DMS114 treated with DMSO at 0.1 percent for 48 hours (cell line): ENCODE results near the gene REC8.
"Not testable (repeated sequence)": the region's sequence is repeated elsewhere in the genome, so short reads cannot be mapped to it uniquely, and the experiment has no call there.

Experiments used
- DNase-seq: peaks from one replicate; lab custom pipeline; 2025; ENCODE audit not compliant: unreplicated experiment; lab: John Stamatoyannopoulos, UW

REC8 gene

DNA sequence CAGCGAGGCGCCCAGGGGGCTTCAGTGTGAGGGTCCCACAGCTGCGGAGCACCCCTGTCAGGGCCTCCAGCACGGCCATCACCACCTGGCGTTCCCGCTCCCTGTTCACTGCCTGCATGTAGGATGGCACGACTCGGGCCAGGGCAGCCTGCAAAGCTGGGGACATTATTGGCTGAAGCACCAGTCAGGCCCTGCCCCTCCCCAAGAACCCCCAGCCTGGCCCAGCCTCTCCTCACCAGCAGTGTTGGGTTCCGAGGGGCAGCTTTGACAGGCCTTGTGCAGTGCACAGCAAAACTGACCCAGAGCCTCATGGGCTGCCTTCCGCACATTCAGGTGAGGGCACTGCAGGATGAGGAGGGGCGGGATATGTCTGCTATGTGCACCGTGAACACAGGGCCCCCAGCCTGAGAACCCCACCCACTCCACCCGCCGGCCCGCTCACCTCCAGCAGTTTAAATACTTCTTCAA lies 11.2 kb downstream of the REC8 start:
- DNase-seq = no peak

DNA sequence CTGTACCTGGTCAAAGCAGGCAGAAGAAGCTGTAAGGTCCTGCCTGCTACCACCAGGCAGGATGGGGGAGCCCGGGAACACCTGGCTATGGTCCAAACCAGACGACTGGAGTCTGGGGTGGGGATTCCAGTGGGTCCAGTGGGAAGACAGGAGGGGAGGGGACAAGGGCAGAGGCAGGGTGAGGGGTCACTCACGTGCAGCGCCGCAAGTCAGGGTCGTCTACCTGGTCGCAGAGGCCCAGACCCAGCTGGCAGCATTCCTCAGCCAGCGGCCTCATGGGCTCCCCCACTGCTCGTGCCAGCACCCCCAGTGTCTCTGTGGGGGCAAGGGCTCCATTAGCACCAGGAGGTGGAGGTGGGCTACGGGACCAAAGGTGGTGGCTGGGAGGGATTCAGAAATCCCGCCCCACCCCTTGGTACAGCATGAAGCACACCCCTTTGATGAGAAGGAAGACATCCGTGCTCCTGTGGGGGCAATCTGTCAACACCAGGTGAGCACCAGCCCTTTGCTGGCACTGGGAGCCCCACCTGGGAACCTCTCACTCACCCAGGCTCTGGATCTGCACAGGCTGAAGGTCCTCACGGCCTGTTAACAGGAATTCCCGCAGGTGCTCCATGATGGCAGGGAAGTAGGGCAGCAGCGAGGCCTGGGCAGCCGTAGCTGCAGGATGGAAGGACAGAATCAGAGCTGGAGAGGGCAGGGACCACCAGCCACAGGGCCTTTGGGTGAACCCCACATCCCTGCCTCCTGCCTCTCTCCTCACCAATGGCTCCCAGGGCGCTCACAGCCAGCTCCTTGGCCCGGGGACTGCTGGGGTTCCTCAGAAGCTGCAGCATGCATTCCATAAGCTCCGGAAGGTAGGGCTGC lies 12.5 kb downstream of the REC8 start:
- DNase-seq = no peak

DNA sequence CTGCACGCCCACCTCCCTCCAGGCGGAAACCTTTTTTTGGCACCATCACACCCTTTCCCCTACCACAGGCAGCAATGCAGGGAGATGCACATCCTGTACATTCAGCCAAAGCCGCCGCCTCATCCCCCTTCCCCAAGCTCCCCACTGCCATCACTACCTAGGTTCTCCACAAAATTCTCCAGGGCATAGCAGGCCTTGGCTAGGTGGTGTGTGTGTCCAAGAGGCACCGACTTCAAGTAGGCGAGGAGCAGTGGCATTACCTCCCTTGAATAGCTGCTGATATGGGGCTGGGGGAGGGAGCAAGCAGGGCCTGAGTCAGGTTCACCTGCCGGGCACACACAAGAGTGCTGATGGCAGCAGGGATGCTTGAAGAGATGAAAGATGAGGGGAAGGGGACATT lies 13.1 kb downstream of the REC8 start:
- DNase-seq = no peak

DNA sequence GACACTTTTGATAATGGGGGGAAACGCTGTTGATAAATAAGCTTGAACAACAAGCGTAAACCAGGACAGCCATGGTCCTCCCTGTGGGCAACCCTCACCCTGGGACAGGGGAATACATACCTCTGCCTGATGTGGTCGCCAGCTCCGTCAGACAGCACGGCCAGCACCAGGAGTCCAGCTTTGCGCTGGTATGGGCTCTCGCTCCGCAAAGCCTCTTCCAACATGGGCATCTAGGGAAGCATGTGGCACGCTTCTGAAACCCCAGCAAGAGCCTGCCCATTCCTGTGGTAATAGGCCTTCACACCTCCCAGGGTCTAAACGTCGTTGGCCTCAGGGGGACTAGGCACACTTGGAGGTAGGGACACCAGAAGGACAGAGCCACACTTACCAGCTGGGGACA lies 13.9 kb downstream of the REC8 start:
- no peak for DNase-seq

DNA sequence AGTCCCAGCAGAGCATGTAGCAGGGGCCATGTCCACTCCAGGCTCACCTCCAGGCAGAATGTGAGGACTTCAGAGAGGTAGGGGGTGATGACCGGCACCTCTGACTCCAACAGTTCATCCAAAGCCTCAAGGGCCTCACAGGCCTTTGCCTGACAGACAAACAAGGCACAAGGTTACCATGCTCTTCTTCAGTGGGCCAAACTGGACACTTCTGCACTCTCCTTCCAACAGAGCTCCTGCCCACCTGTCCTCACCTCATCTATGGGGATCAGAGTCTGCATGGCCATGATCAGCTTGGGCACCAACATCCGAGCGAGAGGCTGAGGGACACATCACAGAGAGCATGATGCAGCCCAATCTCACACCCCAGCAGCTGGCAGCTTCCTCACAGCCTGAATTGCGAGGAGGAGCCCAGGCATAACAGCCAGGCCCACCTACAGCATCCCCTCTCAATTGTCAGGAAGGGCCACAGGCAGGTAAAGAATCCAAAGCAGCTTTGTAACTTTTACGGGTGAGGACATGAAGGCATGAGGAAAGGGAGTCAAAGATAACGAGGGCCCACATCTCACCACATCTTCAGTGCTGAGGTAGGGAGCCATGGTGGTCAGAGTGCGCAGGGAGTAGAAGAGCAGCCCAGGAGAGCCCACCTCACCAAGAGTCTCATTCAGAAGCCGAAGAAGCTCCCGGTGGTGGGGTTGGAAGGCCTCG lies 15.1 kb downstream of the REC8 start:
- no peak for DNase-seq

DNA sequence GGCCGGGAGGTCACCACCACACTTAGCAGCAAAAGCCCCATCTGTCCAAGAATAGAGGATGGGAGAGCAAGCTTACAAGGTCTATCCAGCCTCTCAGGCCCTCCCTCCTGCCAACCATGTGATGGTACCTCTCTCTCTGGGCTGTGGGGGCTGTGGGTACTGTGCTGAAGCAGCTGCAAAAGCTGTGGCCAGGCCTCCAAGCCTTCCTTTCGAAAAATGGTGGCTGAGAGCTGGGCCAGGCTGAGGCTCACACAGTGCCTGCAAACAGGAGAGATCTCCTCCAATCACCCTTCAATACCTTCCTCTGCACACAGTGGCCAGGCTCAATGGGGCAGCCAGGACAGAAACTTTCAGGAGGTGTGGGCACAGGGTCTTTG lies 15.6 kb downstream of the REC8 start:
- DNase-seq = no peak

DNA sequence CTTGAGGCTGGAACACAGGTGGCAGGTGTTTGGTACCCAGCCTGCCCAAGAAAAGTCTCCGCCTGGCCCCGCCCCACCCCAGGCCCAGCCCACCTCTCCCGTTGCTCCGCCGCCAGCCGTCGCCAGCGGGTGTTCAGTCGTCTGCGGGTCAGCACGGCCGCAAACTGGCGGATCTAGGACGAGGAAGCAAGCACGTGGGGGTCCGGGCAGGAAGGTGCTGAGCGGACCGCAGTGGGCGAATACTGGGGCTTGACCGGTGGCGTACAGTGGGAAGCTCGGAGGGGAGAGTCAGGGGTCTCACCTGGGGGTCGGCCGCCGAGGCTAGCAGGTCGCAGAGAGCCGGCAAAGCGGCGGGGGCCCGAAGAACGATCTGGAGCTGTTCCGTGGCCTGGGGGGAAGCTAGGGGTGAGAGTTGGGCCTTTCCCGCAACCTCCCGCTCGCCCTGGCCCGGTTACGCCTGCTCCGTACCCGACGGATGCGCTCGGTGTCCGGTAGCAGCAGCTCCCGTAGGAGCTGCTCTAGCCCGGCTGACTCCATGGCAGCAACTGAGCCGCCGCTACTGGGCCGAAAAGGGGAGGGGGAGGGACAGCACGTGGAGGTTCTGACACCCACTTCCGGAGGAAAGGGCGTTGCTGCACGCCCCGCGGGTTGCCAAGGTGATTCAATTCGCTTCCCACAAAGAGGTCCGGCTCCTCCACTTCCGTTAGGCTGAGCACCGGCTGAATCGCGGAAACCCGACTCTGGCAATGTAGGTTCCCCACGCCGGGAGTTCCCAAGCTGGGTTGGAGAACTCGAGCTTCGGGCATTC lies 16.6 kb downstream of the REC8 start, which contains the start of gene IPO4:
IPO4 (minus strand) TSS at position 566 of the 808 bp plus-strand sequence; CDS start at position 537, 29 bp downstream.
- DNase-seq = peak; percentile 65

DNA sequence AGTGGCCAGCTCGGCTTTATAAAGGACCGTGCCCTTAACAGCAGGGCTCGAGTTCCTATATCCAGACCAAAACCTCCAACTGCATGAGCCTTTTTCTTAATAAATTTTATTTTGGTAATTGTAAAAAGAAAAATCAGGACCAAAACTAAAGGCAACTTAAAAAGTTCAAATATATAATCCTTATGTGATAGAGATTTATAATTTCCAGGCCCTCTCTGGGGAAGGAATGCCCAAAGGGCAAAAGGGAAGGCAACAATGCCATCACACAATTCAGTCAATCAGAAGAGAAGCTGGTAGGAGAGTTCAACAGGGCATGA lies 17.1 kb downstream of the REC8 start:
- DNase-seq = no peak

DNA sequence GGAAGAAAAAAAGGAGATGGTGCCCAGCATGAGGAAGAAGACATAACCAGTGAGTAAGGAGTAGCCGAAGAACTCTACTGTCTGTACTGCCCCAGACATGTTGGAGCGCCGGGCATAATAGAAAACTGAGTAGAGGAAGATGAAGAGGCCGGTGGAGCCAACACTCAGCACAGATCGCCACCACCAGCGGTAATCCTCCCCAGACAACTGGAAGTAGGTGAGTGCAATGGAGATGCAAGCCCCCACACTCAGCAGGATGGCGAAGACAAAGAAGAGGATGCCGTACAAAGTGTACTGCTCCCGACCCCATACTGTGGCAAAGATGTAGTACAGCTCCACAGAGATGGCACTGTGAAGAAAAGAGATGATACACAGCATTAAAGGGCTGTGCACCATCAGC lies 17.6 kb downstream of the REC8 start:
- no peak for DNase-seq

DNA sequence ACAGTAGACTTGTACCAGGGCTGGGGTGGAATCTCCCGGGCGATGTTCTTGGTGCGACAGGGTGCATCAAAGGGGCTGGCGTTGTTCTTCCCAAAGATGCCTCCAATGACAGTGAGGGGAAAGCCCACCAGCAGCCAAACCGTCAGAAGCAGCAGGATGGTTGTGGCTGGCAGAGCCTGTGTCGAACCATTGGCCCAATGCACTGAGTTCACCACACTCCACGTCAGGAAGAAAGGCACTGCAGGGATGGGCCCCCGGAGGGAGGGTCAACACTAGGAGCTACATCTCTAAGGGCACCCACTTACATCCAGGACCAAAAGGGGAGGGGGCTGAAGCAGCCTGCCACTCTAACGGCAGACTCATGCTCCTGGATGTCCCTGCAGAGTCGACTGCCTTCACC lies 18.5 kb downstream of the REC8 start:
- no peak for DNase-seq

DNA sequence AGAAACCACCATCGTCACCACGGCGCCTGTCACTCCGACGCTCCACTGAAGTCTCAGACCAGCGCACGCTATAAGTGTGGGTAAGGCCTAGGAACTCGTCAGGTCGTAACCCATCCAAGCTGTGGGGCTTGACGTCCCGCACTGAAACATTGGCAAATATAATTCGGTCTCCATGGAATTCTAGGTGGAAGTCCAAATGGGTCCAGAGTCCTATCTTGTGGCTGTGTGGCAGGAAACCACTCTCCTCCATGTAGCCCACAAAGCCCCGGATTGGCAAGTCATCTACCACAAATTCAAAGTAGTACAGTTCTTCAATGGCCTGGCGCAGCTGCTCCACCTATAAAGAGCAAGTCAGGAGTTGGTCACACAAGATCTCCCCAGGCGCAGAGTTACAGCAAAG lies 21.1 kb downstream of the REC8 start:
- DNase-seq = no peak

DNA sequence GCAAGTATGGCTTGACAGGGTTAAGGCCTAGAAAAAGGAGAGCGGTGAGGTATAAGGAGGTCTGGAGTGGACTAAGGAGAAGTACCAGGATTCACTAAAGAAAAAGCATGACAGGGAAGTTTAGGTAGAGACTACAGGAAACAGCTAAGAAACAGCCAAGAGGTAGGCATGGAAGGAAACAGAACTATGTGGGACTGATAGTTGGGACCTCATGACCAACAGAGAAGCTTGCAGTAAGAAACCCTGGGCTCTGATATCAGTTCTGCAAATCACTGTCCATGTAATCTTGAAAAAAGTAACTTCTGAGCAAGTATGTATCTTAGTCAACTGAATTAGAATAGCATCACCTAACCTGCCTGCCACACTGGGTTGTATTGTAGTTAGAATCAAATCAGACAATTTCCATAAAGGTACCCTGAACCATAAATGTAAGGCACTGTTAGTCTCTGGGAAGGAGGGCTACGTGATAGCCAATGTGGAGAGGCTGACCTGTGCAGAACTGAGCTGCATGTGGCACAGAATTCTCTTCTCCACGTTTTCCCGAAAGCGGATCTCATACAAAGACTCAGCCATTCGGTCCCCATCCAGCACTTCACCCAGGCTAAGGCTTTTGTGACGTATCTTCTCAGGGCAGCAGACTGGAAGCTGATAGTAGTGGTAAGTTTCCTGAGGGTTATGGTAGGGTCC lies 22.4 kb downstream of the REC8 start:
- no peak for DNase-seq

DNA sequence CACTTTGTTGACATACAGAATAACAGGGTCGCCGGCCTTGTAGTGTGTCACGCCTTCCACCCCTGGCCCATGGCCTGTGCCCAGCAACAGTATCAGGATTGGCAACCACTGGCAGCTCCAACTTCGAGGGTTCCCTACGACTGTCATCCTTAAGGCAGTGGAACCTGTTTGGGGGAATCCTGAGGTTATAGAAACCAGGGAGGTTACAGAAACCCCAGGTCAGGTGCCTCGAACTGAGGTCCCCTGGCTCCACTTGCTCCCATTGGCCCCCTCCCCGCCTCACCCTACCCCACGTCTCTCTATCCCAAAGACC lies 22.9 kb downstream of the REC8 start:
- DNase-seq = no peak

DNA sequence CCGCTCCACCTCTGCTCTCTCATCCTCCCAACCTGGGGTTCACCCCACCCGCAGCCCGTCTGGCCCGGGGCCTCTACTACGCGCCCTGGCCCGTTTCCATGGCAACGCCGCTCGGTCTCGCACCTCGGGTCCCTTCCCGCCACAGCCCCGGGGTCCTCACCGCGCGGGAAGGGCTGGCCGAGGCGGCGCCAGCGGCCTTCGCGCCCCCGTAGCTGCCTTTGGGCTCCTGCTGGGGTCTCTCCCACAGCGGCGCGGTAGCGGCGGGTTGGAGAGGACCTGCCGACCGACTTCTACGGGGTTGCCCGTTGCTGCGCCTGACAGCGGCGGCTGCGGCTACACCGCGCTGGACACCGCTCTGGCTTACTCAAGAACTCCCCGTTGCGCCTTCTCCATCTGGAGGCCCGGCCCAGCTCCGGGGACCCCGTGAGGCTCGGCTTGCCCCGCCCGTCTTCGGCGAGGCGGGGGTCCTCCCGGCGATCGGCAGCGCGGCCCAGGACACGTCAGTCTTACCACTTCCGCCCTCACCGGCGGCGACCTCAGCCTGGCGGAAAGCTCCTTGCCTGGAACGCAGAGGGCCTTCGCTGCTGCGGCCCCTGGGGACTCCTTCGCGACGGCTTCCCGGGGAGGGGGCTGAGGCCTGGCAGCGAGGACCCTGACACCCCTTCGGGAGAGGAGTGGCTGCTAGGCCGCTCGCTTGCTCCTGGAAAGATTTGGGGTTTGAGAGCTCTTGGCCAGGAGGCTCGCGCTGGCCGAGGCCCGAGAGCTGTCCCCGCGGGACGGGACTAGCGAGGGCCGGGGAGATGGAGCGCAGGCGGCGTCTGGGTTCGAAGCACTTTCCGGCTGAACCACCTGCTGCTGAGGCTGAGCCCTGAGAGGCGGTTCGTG lies 23.5 kb downstream of the REC8 start, which contains the start of gene TM9SF1:
TM9SF1 (minus strand) TSS at position 256 of the 885 bp plus-strand sequence. CDS start 422 bp downstream, outside the sequence.
- DNase-seq = peak; percentile 42

DNA sequence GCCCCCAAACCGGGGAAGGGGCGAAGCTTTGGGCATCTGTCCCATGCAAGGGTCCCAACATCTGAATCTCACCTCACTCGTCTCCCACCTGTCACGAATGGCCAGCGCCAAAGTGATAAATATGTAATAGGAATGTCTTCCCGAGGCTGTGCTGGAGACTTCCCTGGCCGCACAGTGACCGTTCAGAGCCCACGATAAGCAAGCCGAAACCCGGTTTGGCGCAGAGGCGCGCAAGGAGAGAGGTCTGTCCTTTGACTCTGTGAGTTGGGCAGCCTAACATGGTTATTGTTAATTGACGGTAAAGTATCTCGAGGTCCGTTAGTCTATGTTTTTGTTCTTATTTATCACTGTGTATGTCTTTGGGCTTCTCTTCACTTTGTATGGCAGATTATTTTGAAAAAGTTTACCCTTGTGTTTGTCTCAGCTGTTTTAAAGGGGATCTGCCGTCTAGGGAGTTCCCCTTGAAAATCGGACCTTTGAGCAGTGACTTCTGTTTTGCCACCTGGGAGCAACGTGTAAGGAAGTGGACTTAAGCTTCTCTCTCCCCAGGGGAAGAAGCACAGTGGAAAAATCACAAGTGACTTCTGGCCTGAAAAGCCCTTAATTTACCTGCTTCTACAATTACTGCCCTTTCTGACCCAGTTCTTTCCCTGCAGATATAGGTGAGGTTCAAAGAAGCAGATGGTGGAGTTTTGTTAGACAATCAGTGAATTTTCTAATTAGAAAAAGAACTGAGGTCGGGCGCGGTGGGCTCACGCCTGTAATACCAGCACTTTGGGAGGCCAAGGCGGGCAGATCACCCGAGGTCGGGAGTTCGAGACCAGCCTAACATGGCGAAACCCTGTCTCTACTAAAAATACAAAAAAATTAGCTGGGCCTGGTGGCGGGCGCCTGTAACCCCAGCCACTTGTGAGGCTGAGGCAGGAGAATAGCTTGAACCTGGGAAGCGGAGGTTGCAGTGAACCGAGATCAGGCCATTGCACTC lies 24.5 kb downstream of the REC8 start:
- no peak for DNase-seq

DNA sequence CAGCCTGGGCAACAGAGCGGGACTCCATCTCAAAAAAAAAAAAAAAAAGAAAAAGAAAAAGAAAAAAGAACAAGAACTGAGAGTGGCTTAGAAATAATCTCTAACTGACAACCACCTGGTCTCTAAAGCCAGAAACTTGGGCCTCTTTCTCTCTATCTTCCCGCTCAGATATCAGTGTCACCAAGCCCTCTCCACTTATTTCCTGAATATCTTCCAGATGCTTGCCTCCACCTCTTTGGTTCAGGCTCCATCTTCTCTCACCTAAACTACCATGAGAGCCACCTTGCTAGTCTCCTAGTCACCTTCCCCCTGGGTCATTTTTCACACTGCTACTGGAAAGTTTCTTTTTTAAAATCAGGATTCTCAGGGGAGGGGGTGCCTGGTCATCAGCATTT lies 25.2 kb downstream of the REC8 start:
- no peak for DNase-seq

DNA sequence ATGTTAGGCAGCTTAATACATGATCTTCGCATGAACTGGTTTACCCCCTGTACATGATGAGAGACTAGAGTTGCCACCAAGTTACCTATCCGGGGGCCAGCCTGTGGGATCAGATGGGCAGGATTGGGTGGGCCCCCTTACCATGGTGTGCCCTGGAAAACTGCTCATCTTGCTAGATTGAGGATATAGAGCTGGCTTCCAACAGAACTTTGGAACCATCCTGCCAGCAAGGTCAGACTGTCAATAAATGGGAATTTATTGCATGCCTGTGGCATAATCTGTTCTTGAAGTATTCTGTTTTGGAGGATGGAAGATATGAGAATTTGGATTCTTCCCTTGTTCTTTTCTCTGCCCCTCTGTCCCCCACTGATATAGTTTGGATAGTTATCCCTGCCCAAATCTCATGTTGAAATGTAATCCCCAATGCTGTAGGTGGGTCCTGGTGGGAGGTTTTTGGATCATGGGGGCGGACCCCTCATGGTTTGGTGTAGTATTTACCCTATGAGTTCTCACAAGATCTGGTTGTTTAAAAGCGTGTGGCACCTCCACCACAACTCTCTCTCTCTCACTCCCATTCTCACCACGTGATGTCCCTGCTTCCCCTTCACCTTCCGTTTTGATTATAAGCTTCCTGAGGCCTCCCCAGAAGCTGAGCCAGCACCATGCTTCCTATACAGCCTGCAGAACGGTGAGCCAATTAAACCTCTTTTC lies 27.1 kb downstream of the REC8 start:
- no peak for DNase-seq

DNA sequence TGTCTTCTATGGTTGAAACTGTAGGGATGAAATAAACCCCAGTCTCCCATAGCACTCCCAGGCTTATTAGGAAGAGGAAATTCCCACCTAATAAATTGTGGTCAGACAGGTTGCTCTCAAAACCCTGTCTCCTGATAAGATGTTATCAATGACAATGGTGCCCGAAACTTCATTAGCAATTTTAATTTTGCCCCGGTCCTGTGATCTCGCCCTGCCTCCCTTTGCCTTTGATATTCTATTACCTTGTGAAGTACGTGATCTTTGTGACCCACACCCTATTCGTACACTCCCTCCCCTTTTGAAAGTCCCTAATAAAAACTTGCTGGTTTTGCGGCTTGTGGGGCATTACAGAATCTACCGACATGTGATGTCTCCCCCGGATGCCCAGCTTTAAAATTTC lies 30.7 kb downstream of the REC8 start:
- DNase-seq = not testable (repeated sequence)
